SK-N-SH (cell line): Measurements from ENCODE around the gene NUP155. TPM values are rescaled to one million over a fixed set of nuclear protein-coding genes. Genes with fewer than 3 reads are reported as not detected.

Experiments used
- CTCF ChIA-PET: fragments of 300-600, 350-600 bp; formaldehyde crosslinking; extraction: SDS; loops from one replicate; lab custom pipeline; 2021; lab: Yijun Ruan, JAX
- POLR2A ChIA-PET: fragments of 350-600 bp; sonication (Branson Sonifier 250); formaldehyde crosslinking; extraction: SDS; loops from one replicate; lab custom pipeline; 2020; ENCODE audit warnings: antibody characterized with exemption, inconsistent platforms; lab: Yijun Ruan, JAX
- DNase-seq: peaks from one replicate; pipeline ENCODE4 v3.0.0; 2012
- H2AFZ ChIP-seq: fragments of 200-600 bp; sonication (generic); 2 replicates; pipeline ENCODE4 v1.8.1; 2016; ENCODE audit warnings: antibody characterized with exemption, mild to moderate bottlenecking, low read depth
- H3F3A ChIP-seq: fragments of 200-600 bp; sonication (generic); replicated peaks from 2 replicates; pipeline ENCODE3; 2016; ENCODE audit warnings: antibody characterized with exemption, mild to moderate bottlenecking; ENCODE audit not compliant: insufficient read depth
- H3K27ac ChIP-seq, 2 experiments: fragments of 200-500 bp in 1 of 2; fragments of 200-600 bp in 1 of 2; sonication (Bioruptor generic) in 1 of 2; sonication (generic), shearing (Covaris generic) in 1 of 2; 2 replicates each; pipeline versions ENCODE4 v1.5.1 to v1.6.1; 2014 to 2016; ENCODE audit warnings: low read depth in 2 of 2, inconsistent platforms in 1 of 2, low read length in 1 of 2, mild to moderate bottlenecking in 1 of 2, mixed read lengths in 1 of 2
- H3K27me3 ChIP-seq: fragments of 200-600 bp; sonication (generic), shearing (Covaris generic); 2 replicates; pipeline ENCODE4 v1.6.1; 2016; ENCODE audit warnings: mixed run types; ENCODE audit not compliant: insufficient read depth
- H3K36me3 ChIP-seq, 2 experiments: fragments of 200-500 bp in 1 of 2; fragments of 200-600 bp in 1 of 2; sonication (Bioruptor generic) in 1 of 2; sonication (generic) in 1 of 2; replicated peaks in 1 of 2; 2 replicates each; pipeline versions ENCODE3 to v1.5.1; 2014 to 2016; ENCODE audit warnings: low read length in 1 of 2, mild to moderate bottlenecking in 1 of 2; ENCODE audit not compliant: insufficient read depth in 2 of 2, control insufficient read depth in 1 of 2
- H3K4me1 ChIP-seq, 2 experiments: fragments of 200-500 bp in 1 of 2; fragments of 200-600 bp in 1 of 2; sonication (Bioruptor generic) in 1 of 2; sonication (generic), shearing (Covaris generic) in 1 of 2; 2 replicates each; pipeline versions ENCODE4 v1.5.1 to v1.6.1; 2014 to 2016; ENCODE audit warnings: low read depth in 1 of 2, low read length in 1 of 2, mixed run types in 1 of 2; ENCODE audit not compliant: insufficient read depth in 2 of 2, control insufficient read depth in 1 of 2
- H3K4me2 ChIP-seq: fragments of 200-600 bp; sonication (generic), shearing (Covaris generic); 2 replicates; pipeline ENCODE4 v1.6.1; 2017; ENCODE audit warnings: mixed run types
- H3K4me3 ChIP-seq, 2 experiments: fragments of 200-500 bp in 1 of 2; fragments of 200-600 bp in 1 of 2; sonication (Bioruptor generic) in 1 of 2; sonication (generic), shearing (Covaris generic) in 1 of 2; 2 replicates each; pipeline versions ENCODE4 v1.5.1 to v1.8.1; 2014 to 2016; ENCODE audit warnings: low read depth in 2 of 2, inconsistent platforms in 1 of 2, low read length in 1 of 2, mild to moderate bottlenecking in 1 of 2, mixed read lengths in 1 of 2, moderate library complexity in 1 of 2
- H3K79me2 ChIP-seq: fragments of 200-600 bp; sonication (generic); 2 replicates; pipeline ENCODE4 v1.8.1; 2017; ENCODE audit warnings: mild to moderate bottlenecking; ENCODE audit not compliant: insufficient read depth
- H3K9ac ChIP-seq: fragments of 200-600 bp; sonication (generic); 2 replicates; pipeline ENCODE4 v1.6.1; 2017; ENCODE audit warnings: mixed run types
- H3K9me2 ChIP-seq: fragments of 200-600 bp; sonication (generic); 2 replicates; pipeline ENCODE4 v1.6.1; 2017; ENCODE audit warnings: mixed run types
- H3K9me3 ChIP-seq: fragments of 200-600 bp; sonication (generic); 2 replicates; pipeline ENCODE4 v1.6.1; 2017; ENCODE audit warnings: mixed run types, mild to moderate bottlenecking, moderate library complexity
- H4K20me1 ChIP-seq: fragments of 200-600 bp; sonication (generic); 2 replicates; pipeline ENCODE4 v1.6.1; 2017; ENCODE audit warnings: mild to moderate bottlenecking, mixed run types; ENCODE audit not compliant: insufficient read depth
- CHD2 ChIP-seq: fragments of 150-350 bp; IDR thresholded peaks from 2 replicates; pipeline ENCODE4 v1.6.1; 2018; ENCODE audit warnings: low read length; ENCODE audit not compliant: partially characterized antibody
- ELF1 ChIP-seq: IDR thresholded peaks from 2 replicates; pipeline ENCODE4 v1.4.0; 2012
- FOSL2 ChIP-seq: IDR thresholded peaks from 2 replicates; pipeline ENCODE4 v1.4.0; 2012; ENCODE audit warnings: low read depth, mild to moderate bottlenecking, moderate library complexity, borderline replicate concordance
- FOXJ3 ChIP-seq: sonication (generic); formaldehyde crosslinking; IDR thresholded peaks from 2 replicates; pipeline ENCODE4 v1.5.1; 2020; ENCODE audit warnings: mild to moderate bottlenecking, missing genetic modification reagents
- FOXM1 ChIP-seq: IDR thresholded peaks from 2 replicates; pipeline ENCODE4 v1.4.0; 2012; ENCODE audit warnings: low read depth, mild to moderate bottlenecking
- GATA2 ChIP-seq: sonication (generic); formaldehyde crosslinking; IDR thresholded peaks from 2 replicates; pipeline ENCODE4 v1.5.0; 2020; ENCODE audit warnings: mild to moderate bottlenecking, missing genetic modification reagents
- MEF2A ChIP-seq: IDR thresholded peaks from 2 replicates; pipeline ENCODE4 v1.4.0; 2012; ENCODE audit warnings: low read depth, borderline replicate concordance
- MXI1 ChIP-seq: IDR thresholded peaks from 2 replicates; pipeline ENCODE4 v1.6.1; 2012; ENCODE audit warnings: mild to moderate bottlenecking, low read depth, low read length, improper control_type of control experiment
- NRF1 ChIP-seq: IDR thresholded peaks from 2 replicates; pipeline ENCODE4 v1.6.1; 2012; ENCODE audit warnings: low read depth, mild to moderate bottlenecking, low read length
- POLR2AphosphoS5 ChIP-seq: IDR thresholded peaks from 2 replicates; pipeline ENCODE4 v1.6.1; 2012; ENCODE audit warnings: low read depth, low read length
- RAD21 ChIP-seq: IDR thresholded peaks from 2 replicates; pipeline ENCODE4 v1.6.1; 2012; ENCODE audit warnings: mild to moderate bottlenecking, low read length
- RFX5 ChIP-seq: IDR thresholded peaks from 2 replicates; pipeline ENCODE4 v1.6.1; 2012; ENCODE audit warnings: mild to moderate bottlenecking, improper control_type of control experiment, low read length
- RXRA ChIP-seq: IDR thresholded peaks from 2 replicates; pipeline ENCODE4 v1.4.0; 2012; ENCODE audit warnings: low read depth, mild to moderate bottlenecking, borderline replicate concordance
- SIN3A ChIP-seq: IDR thresholded peaks from 2 replicates; pipeline ENCODE4 v1.6.1; 2012; ENCODE audit warnings: low read depth, mild to moderate bottlenecking, low read length, moderate library complexity, borderline replicate concordance
- TCF12 ChIP-seq: IDR thresholded peaks from 2 replicates; pipeline ENCODE4 v1.4.0; 2012
- WGBS: methylation state at CpG from one replicate; pipeline ENCODE4 v1.1.6; 2017; ENCODE audit warnings: low lambda C conversion rate; 5-methylcytosine and 5-hydroxymethylcytosine counted together
- polyA plus RNA-seq, 3 experiments: library from polyadenylated mRNA; depleted of rRNA; stranded (reverse); fragments of >200 nt; gene quantifications; 2 replicates each; pipeline ENCODE4 v1.2.3, GENCODE V29; 2012
- TF ChIP-seq, protein P1 (sequence below): IDR thresholded peaks from 2 replicates; pipeline ENCODE4; 2012
- TF ChIP-seq, protein P2 (sequence below): fragments of 200-600 bp; sonication (generic); IDR thresholded peaks from 2 replicates; pipeline ENCODE4 v1.6.1; 2017; ENCODE audit warnings: antibody characterized with exemption, mild to moderate bottlenecking, moderate library complexity
- TF ChIP-seq, protein P3 (sequence below): IDR thresholded peaks from 2 replicates; pipeline ENCODE4 v1.4.0; 2012; ENCODE audit warnings: low read depth
- TF ChIP-seq, protein P4 (sequence below): IDR thresholded peaks from 2 replicates; pipeline ENCODE4 v1.4.0; 2012; ENCODE audit warnings: low read depth, borderline replicate concordance

Gene NUP155
- polyA plus RNA-seq, 1 of the 3 experiments (the other 2 are of a cell fraction) = 6.7 TPM

DNA sequence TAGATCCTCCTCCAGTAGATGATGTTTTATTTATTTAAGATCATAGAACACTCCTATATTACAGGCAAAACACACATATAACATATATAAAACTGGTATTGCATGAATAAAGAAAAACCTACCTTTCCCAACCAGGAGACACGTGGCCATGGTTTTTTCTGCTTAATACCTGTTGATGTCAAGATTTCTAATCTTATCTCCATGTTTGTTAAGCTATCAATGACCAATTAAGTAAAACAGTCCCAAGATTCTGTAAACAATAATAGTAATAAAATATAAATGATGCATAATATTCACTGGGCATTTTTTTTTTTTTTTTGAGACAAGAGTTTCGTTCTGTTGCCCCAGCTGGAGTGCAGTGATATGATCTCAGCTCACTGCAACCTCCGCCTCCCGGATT is 123.4 kb downstream of the NUP155 start:
- ChIA-PET POLR2A (no interaction called here), CTCF (no interaction called here)
- H3K4me3 ChIP-seq = peak overlapping the region in 1 of 2 experiments; percentile 87; a peak in 1 of 4 replicates

DNA sequence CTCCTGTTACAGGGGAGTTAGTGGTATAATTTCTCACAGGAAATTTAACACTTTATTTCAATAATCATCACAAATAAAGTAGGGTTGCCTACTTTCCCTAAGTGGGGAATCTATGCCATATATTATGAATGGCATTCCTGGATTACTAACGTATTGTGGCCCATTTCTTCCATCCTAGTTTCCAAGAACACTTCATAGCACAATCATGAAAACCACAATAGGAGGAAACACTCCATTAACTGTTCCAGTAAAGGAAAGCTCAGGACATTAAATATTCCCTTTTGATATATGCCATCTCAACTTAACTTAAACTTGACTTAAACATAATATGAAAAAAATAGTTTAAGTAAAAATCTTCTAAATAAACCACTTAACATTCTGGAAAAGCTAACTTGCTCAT is 123.9 kb downstream of the NUP155 start:
- Histone ChIP-seq H3K36me3 (peaks cover 2 to 19% of the 10 kb centered on the region in 2 experiments), H3K4me3 (no peak overlapping the region; a peak in 1 of 4 replicates), H3K27ac (no peak overlapping the region), H3K4me1 (peaks cover 0 to 5% of the 10 kb centered on the region in 2 experiments; a peak in 2 of 4 replicates), H3K27me3 (no peaks in the 10 kb centered on the region), H3K9ac (no peak overlapping the region), H4K20me1 (0 out of 2 replicates have a peak, but pooled peaks cover 4% of the 10 kb centered on the region), H3K79me2 (peaks cover 45% of the 10 kb centered on the region), H3K4me2 (peak overlapping the region; percentile 89), H3F3A (peaks cover 10% of the 10 kb centered on the region), H3K9me3 (no peaks in the 10 kb centered on the region), H2AFZ (no peak overlapping the region), H3K9me2 (no peaks in the 10 kb centered on the region)
- ChIA-PET CTCF (no interaction called here), POLR2A (no interaction called here)
- DNase-seq = no peak
- 61% methylated on average over 1 of the region's 1 CpG for WGBS
- TF ChIP-seq, protein P1, sequence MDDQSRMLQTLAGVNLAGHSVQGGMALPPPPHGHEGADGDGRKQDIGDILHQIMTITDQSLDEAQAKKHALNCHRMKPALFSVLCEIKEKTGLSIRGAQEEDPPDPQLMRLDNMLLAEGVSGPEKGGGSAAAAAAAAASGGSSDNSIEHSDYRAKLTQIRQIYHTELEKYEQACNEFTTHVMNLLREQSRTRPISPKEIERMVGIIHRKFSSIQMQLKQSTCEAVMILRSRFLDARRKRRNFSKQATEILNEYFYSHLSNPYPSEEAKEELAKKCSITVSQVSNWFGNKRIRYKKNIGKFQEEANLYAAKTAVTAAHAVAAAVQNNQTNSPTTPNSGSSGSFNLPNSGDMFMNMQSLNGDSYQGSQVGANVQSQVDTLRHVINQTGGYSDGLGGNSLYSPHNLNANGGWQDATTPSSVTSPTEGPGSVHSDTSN = no peak
- TF ChIP-seq MEF2A = no peak
- TF ChIP-seq, protein P2, sequence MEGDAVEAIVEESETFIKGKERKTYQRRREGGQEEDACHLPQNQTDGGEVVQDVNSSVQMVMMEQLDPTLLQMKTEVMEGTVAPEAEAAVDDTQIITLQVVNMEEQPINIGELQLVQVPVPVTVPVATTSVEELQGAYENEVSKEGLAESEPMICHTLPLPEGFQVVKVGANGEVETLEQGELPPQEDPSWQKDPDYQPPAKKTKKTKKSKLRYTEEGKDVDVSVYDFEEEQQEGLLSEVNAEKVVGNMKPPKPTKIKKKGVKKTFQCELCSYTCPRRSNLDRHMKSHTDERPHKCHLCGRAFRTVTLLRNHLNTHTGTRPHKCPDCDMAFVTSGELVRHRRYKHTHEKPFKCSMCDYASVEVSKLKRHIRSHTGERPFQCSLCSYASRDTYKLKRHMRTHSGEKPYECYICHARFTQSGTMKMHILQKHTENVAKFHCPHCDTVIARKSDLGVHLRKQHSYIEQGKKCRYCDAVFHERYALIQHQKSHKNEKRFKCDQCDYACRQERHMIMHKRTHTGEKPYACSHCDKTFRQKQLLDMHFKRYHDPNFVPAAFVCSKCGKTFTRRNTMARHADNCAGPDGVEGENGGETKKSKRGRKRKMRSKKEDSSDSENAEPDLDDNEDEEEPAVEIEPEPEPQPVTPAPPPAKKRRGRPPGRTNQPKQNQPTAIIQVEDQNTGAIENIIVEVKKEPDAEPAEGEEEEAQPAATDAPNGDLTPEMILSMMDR = no peak
- no peak for TF ChIP-seq ELF1
- TF ChIP-seq FOXJ3 = no peak
- no peak for TF ChIP-seq GATA2 (CRISPR knock-in tag)
- TF ChIP-seq RFX5 = no peak
- no peak for TF ChIP-seq MXI1
- no peak for TF ChIP-seq FOSL2
- no peak for TF ChIP-seq SIN3A
- TF ChIP-seq FOXM1 = no peak
- TF ChIP-seq POLR2AphosphoS5 = no peak
- TF ChIP-seq NRF1 = no peak
- TF ChIP-seq CHD2 = no peak
- TF ChIP-seq, protein P3, sequence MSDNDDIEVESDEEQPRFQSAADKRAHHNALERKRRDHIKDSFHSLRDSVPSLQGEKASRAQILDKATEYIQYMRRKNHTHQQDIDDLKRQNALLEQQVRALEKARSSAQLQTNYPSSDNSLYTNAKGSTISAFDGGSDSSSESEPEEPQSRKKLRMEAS = no peak

More for the DNA sequence above, 123.4 kb downstream of the NUP155 start:
- Histone ChIP-seq H2AFZ (no peak overlapping the region), H3K9me3 (no peaks in the 10 kb centered on the region), H3K9me2 (no peaks in the 10 kb centered on the region), H3K9ac (0 out of 2 replicates have a peak overlapping the region, but pooled peaks have one; percentile 87), H3K79me2 (peaks cover 45% of the 10 kb centered on the region), H3K4me2 (peak overlapping the region; percentile 89), H3F3A (peaks cover 10% of the 10 kb centered on the region), H3K27ac (no peak overlapping the region), H3K4me1 (peaks cover 0 to 5% of the 10 kb centered on the region in 2 experiments; a peak in 2 of 4 replicates), H3K27me3 (no peaks in the 10 kb centered on the region), H4K20me1 (0 out of 2 replicates have a peak, but pooled peaks cover 4% of the 10 kb centered on the region), H3K36me3 (peaks cover under 1 to 14% of the 10 kb centered on the region in 2 experiments)
- TF ChIP-seq MEF2A = no peak
- TF ChIP-seq, protein P4, sequence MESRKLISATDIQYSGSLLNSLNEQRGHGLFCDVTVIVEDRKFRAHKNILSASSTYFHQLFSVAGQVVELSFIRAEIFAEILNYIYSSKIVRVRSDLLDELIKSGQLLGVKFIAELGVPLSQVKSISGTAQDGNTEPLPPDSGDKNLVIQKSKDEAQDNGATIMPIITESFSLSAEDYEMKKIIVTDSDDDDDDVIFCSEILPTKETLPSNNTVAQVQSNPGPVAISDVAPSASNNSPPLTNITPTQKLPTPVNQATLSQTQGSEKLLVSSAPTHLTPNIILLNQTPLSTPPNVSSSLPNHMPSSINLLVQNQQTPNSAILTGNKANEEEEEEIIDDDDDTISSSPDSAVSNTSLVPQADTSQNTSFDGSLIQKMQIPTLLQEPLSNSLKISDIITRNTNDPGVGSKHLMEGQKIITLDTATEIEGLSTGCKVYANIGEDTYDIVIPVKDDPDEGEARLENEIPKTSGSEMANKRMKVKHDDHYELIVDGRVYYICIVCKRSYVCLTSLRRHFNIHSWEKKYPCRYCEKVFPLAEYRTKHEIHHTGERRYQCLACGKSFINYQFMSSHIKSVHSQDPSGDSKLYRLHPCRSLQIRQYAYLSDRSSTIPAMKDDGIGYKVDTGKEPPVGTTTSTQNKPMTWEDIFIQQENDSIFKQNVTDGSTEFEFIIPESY = no peak
- no peak for TF ChIP-seq TCF12
- TF ChIP-seq POLR2AphosphoS5 = no peak
- TF ChIP-seq, protein P1 = no peak
- TF ChIP-seq RXRA = no peak
- TF ChIP-seq FOXM1 = no peak
- no peak for TF ChIP-seq SIN3A
- no peak for TF ChIP-seq RAD21
- DNase-seq = no peak
- WGBS = 94% methylated on average over 4 of the region's 4 CpGs
